K562 (cell line): ENCODE data around the gene IL18RAP. TPM values are rescaled to one million over a fixed set of nuclear protein-coding genes. Genes with fewer than 3 reads are reported as not detected.

Experiments used
- REST ChIP-seq, 2 experiments: fragments of 450-650 bp; formaldehyde crosslinking in 1 of 2; IDR thresholded peaks; 2 replicates each; pipeline versions ENCODE4 v1.4.0 to v1.6.1; 2014 to 2020; ENCODE audit warnings: mild to moderate bottlenecking in 2 of 2, borderline replicate concordance in 1 of 2, low read depth in 1 of 2
- TCF7 ChIP-seq: sonication (generic); IDR thresholded peaks from 2 replicates; pipeline ENCODE4 v1.6.1; 2016; ENCODE audit warnings: antibody characterized with exemption, borderline replicate concordance
- polyA plus RNA-seq, 8 experiments: library from polyadenylated mRNA; depleted of rRNA in 4 of 8; stranded (reverse) in 5 of 8; unstranded in 3 of 8; fragments of >200 nt; fragmentation: Nextera tagmentation in 2 of 8; fragmentation: Illumina TruSeq in 1 of 8; extraction: Ambion mirVana in 2 of 8; extraction: Trizol in 1 of 8; gene quantifications; 2 replicates each; pipeline versions ENCODE4 v1.2.1 to v1.2.3, GENCODE V29; 2011 to 2014; ENCODE audit warnings: inconsistent platforms in 1 of 8, missing spikeins in 1 of 8
- total RNA-seq, 7 experiments: library from RNA; depleted of rRNA in 6 of 7; stranded (reverse); fragments of >200 nt in 6 of 7; fragmentation: Illumina TruSeq in 2 of 7; extraction: Trizol in 2 of 7; gene quantifications; 2 replicates each; pipeline versions ENCODE4 v1.2.1 to v1.2.3, GENCODE V29; 2011 to 2021; ENCODE audit warnings: low replicate concordance in 1 of 7

The IL18RAP gene
- total and polyA plus RNA-seq, 9 of the 15 experiments (the other 6 are each of a cell fraction or from before 2014, with no cell fraction given) = 1.1 to 20.5 (median 5.8) TPM

- no peak for TF ChIP-seq REST (IDR thresholded peaks at IDR 0.05; ENCODE audit: borderline replicate concordance)
- no peak for TF ChIP-seq REST (CRISPR knock-in tag; IDR thresholded peaks at IDR 0.05; ENCODE audit: low read depth)
- no peak for TF ChIP-seq TCF7
Observed at GRCh38 chr2:102420290-102420689, 2.7 kb upstream of the IL18RAP start (continued).
